Karpas-422 (cell line): ENCODE data around the gene RAVER2. TPM values are rescaled to one million over a fixed set of nuclear protein-coding genes. Genes with fewer than 3 reads are reported as not detected.

ENCODE experiments used
- DNase-seq: peaks from one replicate; pipeline ENCODE4 v3.0.0-alpha.2; 2015
- H2AFZ ChIP-seq: fragments of 200-600 bp; sonication (generic); 2 replicates; pipeline ENCODE4 v1.6.1; 2014; ENCODE audit warnings: antibody characterized with exemption, low read length, mixed read lengths
- H3K27ac ChIP-seq: fragments of 200-600 bp; sonication (generic); 2 replicates; pipeline ENCODE4 v1.5.1; 2014; ENCODE audit warnings: mild to moderate bottlenecking, low read length, moderate library complexity
- H3K27me3 ChIP-seq: fragments of 200-600 bp; sonication (generic); 2 replicates; pipeline ENCODE4 v1.6.1; 2014; ENCODE audit warnings: low read length, mixed read lengths
- H3K36me3 ChIP-seq: fragments of 200-600 bp; sonication (generic); 2 replicates; pipeline ENCODE4 v1.6.1; 2014; ENCODE audit warnings: low read length, mixed read lengths; ENCODE audit not compliant: insufficient read depth
- H3K4me1 ChIP-seq: fragments of 200-600 bp; sonication (generic); 2 replicates; pipeline ENCODE4 v1.6.1; 2014; ENCODE audit warnings: mild to moderate bottlenecking, low read length, mixed read lengths
- H3K4me2 ChIP-seq: fragments of 200-600 bp; sonication (generic); 2 replicates; pipeline ENCODE4 v1.6.1; 2014; ENCODE audit warnings: low read length, low read depth, mild to moderate bottlenecking; ENCODE audit not compliant: poor library complexity, severe bottlenecking
- H3K4me3 ChIP-seq: fragments of 200-600 bp; sonication (generic); 2 replicates; pipeline ENCODE4 v1.5.1; 2014; ENCODE audit warnings: mild to moderate bottlenecking, antibody characterized with exemption, low read length, mixed read lengths
- H3K79me2 ChIP-seq: fragments of 200-600 bp; sonication (generic); 2 replicates; pipeline ENCODE4 v1.6.1; 2014; ENCODE audit warnings: mild to moderate bottlenecking, low read length, mixed read lengths
- H3K9ac ChIP-seq: fragments of 200-600 bp; sonication (generic); 2 replicates; pipeline ENCODE4 v1.6.0; 2014; ENCODE audit warnings: low read length
- H3K9me2 ChIP-seq: fragments of 200-600 bp; sonication (generic), shearing (Covaris generic); replicated peaks from 2 replicates; pipeline ENCODE4 v1.6.0; 2014; ENCODE audit warnings: mild to moderate bottlenecking, low read length, moderate library complexity; ENCODE audit not compliant: insufficient read depth
- H3K9me3 ChIP-seq: fragments of 300-700, 200-600 bp; sonication (generic); 2 replicates; pipeline ENCODE4 v1.6.1; 2014; ENCODE audit warnings: low read length, mixed read lengths
- H4K20me1 ChIP-seq: fragments of 200-600 bp; sonication (generic); 2 replicates; pipeline ENCODE4 v1.6.1; 2014; ENCODE audit warnings: mild to moderate bottlenecking, antibody characterized with exemption, low read length, low read depth; ENCODE audit not compliant: insufficient read depth
- total RNA-seq: library from RNA; depleted of rRNA; stranded (reverse); fragments of >200 nt; shearing (Covaris generic); gene quantifications from 2 replicates; pipeline ENCODE4 v1.2.3, GENCODE V29; 2014; ENCODE audit warnings: low replicate concordance

Gene RAVER2
- total RNA-seq, 1 experiment from 2014 or later: not detected

- H3K27me3 ChIP-seq: no peaks in the 10 kb centered on the region
- H3K27ac ChIP-seq: no peak overlapping the region
- no peaks in the 10 kb centered on the region for H4K20me1 ChIP-seq
- H3K9me2 ChIP-seq: no peaks in the 10 kb centered on the region
- no peaks in the 10 kb centered on the region for H3K9me3 ChIP-seq
- H3K4me2 ChIP-seq: no peak overlapping the region
- no peak overlapping the region for H3K4me3 ChIP-seq
- H2AFZ ChIP-seq: no peak overlapping the region
- H3K79me2 ChIP-seq: no peaks in the 10 kb centered on the region
- no peaks in the 10 kb centered on the region; the same call in 1 of the 2 replicates for H3K4me1 ChIP-seq
- H3K9ac ChIP-seq: no peak overlapping the region
- H3K36me3 ChIP-seq: no peaks in the 10 kb centered on the region
- DNase-seq: no peak
Measured at GRCh38 chr1:64839261-64839660, 94.4 kb downstream of the RAVER2 start.

- Histone ChIP-seq H3K36me3 (no peaks in the 10 kb centered on the region), H2AFZ (no peak overlapping the region), H3K4me3 (no peak overlapping the region), H3K4me2 (no peak overlapping the region), H3K27me3 (no peaks in the 10 kb centered on the region), H4K20me1 (no peaks in the 10 kb centered on the region), H3K27ac (no peak overlapping the region), H3K9me3 (no peaks in the 10 kb centered on the region), H3K9me2 (no peaks in the 10 kb centered on the region), H3K4me1 (no peaks in the 10 kb centered on the region; the same call in 1 of the 2 replicates), H3K9ac (no peak overlapping the region), H3K79me2 (no peaks in the 10 kb centered on the region)
- no peak for DNase-seq
Measured at GRCh38 chr1:64839732-64840405, 95.0 kb downstream of the RAVER2 start.

- Histone ChIP-seq H3K4me2 (no peak overlapping the region), H3K36me3 (no peaks in the 10 kb centered on the region), H3K27ac (no peak overlapping the region), H3K9me3 (no peaks in the 10 kb centered on the region), H2AFZ (no peak overlapping the region), H3K79me2 (no peaks in the 10 kb centered on the region), H3K27me3 (no peaks in the 10 kb centered on the region), H3K4me3 (no peak overlapping the region), H4K20me1 (no peaks in the 10 kb centered on the region), H3K4me1 (no peaks in the 10 kb centered on the region; the same call in 1 of the 2 replicates), H3K9me2 (no peaks in the 10 kb centered on the region), H3K9ac (no peak overlapping the region)
- DNase-seq: no peak
Measured at GRCh38 chr1:64841330-64842065, 96.6 kb downstream of the RAVER2 start.

GRCh38 chr1:64842224-64842623, 97.3 kb downstream of the RAVER2 start:
- no peak for DNase-seq
- H4K20me1 ChIP-seq: no peaks in the 10 kb centered on the region
- no peaks in the 10 kb centered on the region for H3K79me2 ChIP-seq

GRCh38 chr1:64843675-64844074, 98.8 kb downstream of the RAVER2 start:
- H3K4me2 ChIP-seq: no peak overlapping the region
- H2AFZ ChIP-seq: no peak overlapping the region
- no peaks in the 10 kb centered on the region for H3K27me3 ChIP-seq
- H3K36me3 ChIP-seq: no peaks in the 10 kb centered on the region
- H3K4me1 ChIP-seq: no peaks in the 10 kb centered on the region; the same call in 1 of the 2 replicates
- DNase-seq: no peak
- H4K20me1 ChIP-seq: no peaks in the 10 kb centered on the region
- H3K4me3 ChIP-seq: no peak overlapping the region
- H3K79me2 ChIP-seq: no peaks in the 10 kb centered on the region
- no peak overlapping the region for H3K9ac ChIP-seq
- H3K27ac ChIP-seq: no peak overlapping the region
- H3K9me2 ChIP-seq: no peaks in the 10 kb centered on the region
- H3K9me3 ChIP-seq: no peaks in the 10 kb centered on the region

More at GRCh38 chr1:64842224-64842623, 97.3 kb downstream of the RAVER2 start:
- no peaks in the 10 kb centered on the region; the same call in 1 of the 2 replicates for H3K4me1 ChIP-seq
- H3K4me3 ChIP-seq: no peak overlapping the region
- no peak overlapping the region for H3K4me2 ChIP-seq
- no peaks in the 10 kb centered on the region for H3K9me2 ChIP-seq
- H3K9me3 ChIP-seq: no peaks in the 10 kb centered on the region
- H2AFZ ChIP-seq: no peak overlapping the region
- H3K27me3 ChIP-seq: no peaks in the 10 kb centered on the region
- no peak overlapping the region for H3K27ac ChIP-seq
- no peaks in the 10 kb centered on the region for H3K36me3 ChIP-seq
- H3K9ac ChIP-seq: no peak overlapping the region

- Histone ChIP-seq H3K27ac (no peak overlapping the region), H3K79me2 (no peaks in the 10 kb centered on the region), H3K4me1 (no peaks in the 10 kb centered on the region; the same call in 1 of the 2 replicates), H3K4me2 (no peak overlapping the region), H2AFZ (no peak overlapping the region), H3K9ac (no peak overlapping the region), H3K27me3 (no peaks in the 10 kb centered on the region), H3K36me3 (no peaks in the 10 kb centered on the region), H3K9me2 (no peaks in the 10 kb centered on the region), H4K20me1 (no peaks in the 10 kb centered on the region), H3K4me3 (no peak overlapping the region), H3K9me3 (no peaks in the 10 kb centered on the region)
- no peak for DNase-seq
Measured at GRCh38 chr1:64844175-64844574, 99.3 kb downstream of the RAVER2 start.

GRCh38 chr1:64844609-64845008, 99.7 kb downstream of the RAVER2 start:
- Histone ChIP-seq H2AFZ (no peak overlapping the region), H3K9me2 (no peaks in the 10 kb centered on the region), H4K20me1 (no peaks in the 10 kb centered on the region), H3K79me2 (no peaks in the 10 kb centered on the region), H3K27ac (no peak overlapping the region), H3K9me3 (no peaks in the 10 kb centered on the region), H3K27me3 (no peaks in the 10 kb centered on the region), H3K36me3 (no peaks in the 10 kb centered on the region), H3K4me3 (no peak overlapping the region), H3K9ac (no peak overlapping the region), H3K4me1 (no peaks in the 10 kb centered on the region; the same call in 1 of the 2 replicates), H3K4me2 (no peak overlapping the region)
- DNase-seq: no peak

GRCh38 chr1:64845831-64846425, 101.1 kb downstream of the RAVER2 start:
- H3K4me2 ChIP-seq: no peak overlapping the region
- H4K20me1 ChIP-seq: no peaks in the 10 kb centered on the region
- no peaks in the 10 kb centered on the region; the same call in 1 of the 2 replicates for H3K4me1 ChIP-seq
- H3K27ac ChIP-seq: no peak overlapping the region
- no peak overlapping the region for H3K9ac ChIP-seq
- H3K27me3 ChIP-seq: no peaks in the 10 kb centered on the region
- H3K9me3 ChIP-seq: no peaks in the 10 kb centered on the region
- no peaks in the 10 kb centered on the region for H3K9me2 ChIP-seq
- no peaks in the 10 kb centered on the region for H3K36me3 ChIP-seq
- no peak overlapping the region for H2AFZ ChIP-seq
- no peak overlapping the region for H3K4me3 ChIP-seq
- DNase-seq: no peak
- H3K79me2 ChIP-seq: no peaks in the 10 kb centered on the region
